ENCODE results near the gene WDR7.

GRCh38 chr18:56638232-56639103 lies 12.7 kb upstream of the WDR7 start, which contains the start of gene TXNL1:
- TF ChIP-seq CTCF (IDR thresholded peaks at IDR 0.05) (peak in 1 of 4 donors; percentile 2), POLR2A (IDR thresholded peaks at IDR 0.05) (peak; percentile 88)
